DOHH2 (cell line): ENCODE results near the gene CTXN3.

Experiments used
- H3F3A ChIP-seq: fragments of 200-600 bp; sonication (generic), shearing (Covaris generic); 2 replicates; pipeline ENCODE4 v1.6.0; 2016; ENCODE audit warnings: antibody characterized with exemption, mild to moderate bottlenecking; ENCODE audit not compliant: control insufficient read depth, insufficient read depth
- H3K27ac ChIP-seq: fragments of 200-600 bp; sonication (generic); 2 replicates; pipeline ENCODE4 v1.5.1; 2014; ENCODE audit warnings: low read depth, mild to moderate bottlenecking, low read length, moderate library complexity
- H3K27me3 ChIP-seq: fragments of 200-600 bp; sonication (generic); 2 replicates; pipeline ENCODE4 v1.6.1; 2014; ENCODE audit warnings: mild to moderate bottlenecking, low read length, mixed read lengths; ENCODE audit not compliant: control insufficient read depth
- H3K36me3 ChIP-seq: fragments of 200-600 bp; sonication (generic); 2 replicates; pipeline ENCODE4 v1.6.1; 2014; ENCODE audit warnings: mild to moderate bottlenecking, low read length, moderate library complexity, mixed read lengths; ENCODE audit not compliant: control insufficient read depth
- H3K4me1 ChIP-seq: fragments of 200-600 bp; sonication (generic); 2 replicates; pipeline ENCODE4 v1.6.1; 2014; ENCODE audit warnings: mild to moderate bottlenecking, low read length, mixed read lengths; ENCODE audit not compliant: control insufficient read depth
- H3K4me2 ChIP-seq: fragments of 200-600 bp; sonication (generic); 2 replicates; pipeline ENCODE4 v1.6.0; 2014; ENCODE audit warnings: mild to moderate bottlenecking, low read length, moderate library complexity
- H3K4me3 ChIP-seq: fragments of 200-600 bp; sonication (generic); 2 replicates; pipeline ENCODE4 v1.5.1; 2014; ENCODE audit warnings: mild to moderate bottlenecking, low read length, mixed read lengths
- H3K79me2 ChIP-seq: fragments of 200-600 bp; sonication (generic); 2 replicates; pipeline ENCODE4 v1.6.1; 2014; ENCODE audit warnings: mild to moderate bottlenecking, low read length, mixed read lengths; ENCODE audit not compliant: control insufficient read depth
- H3K9me2 ChIP-seq: fragments of 200-600 bp; sonication (generic); replicated peaks from 2 replicates; pipeline ENCODE4 v1.6.1; 2014; ENCODE audit warnings: mild to moderate bottlenecking, low read length, mixed read lengths; ENCODE audit not compliant: control insufficient read depth
- H3K9me3 ChIP-seq: fragments of 200-600 bp; sonication (generic); 2 replicates; pipeline ENCODE4 v1.6.1; 2014; ENCODE audit warnings: antibody characterized with exemption, low read length, mixed read lengths; ENCODE audit not compliant: control insufficient read depth, insufficient read depth
- H4K20me1 ChIP-seq: fragments of 200-600 bp; sonication (generic); 2 replicates; pipeline ENCODE4 v1.6.0; 2014; ENCODE audit warnings: low read depth, mild to moderate bottlenecking, antibody characterized with exemption, low read length, moderate library complexity; ENCODE audit not compliant: control insufficient read depth, insufficient read depth
- CTCF ChIP-seq: fragments of 200-600 bp; sonication (generic); IDR thresholded peaks from one replicate; pipeline ENCODE4 v1.5.1; 2014; ENCODE audit warnings: antibody characterized with exemption, mild to moderate bottlenecking, low read depth, low read length; ENCODE audit not compliant: poor library complexity, severe bottlenecking
- EZH2phosphoT487 ChIP-seq: fragments of 200-600 bp; sonication (generic); IDR thresholded peaks from 2 replicates; pipeline ENCODE4 v1.6.1; 2017; ENCODE audit warnings: borderline replicate concordance, mild to moderate bottlenecking, antibody characterized with exemption, low read length, moderate library complexity, mixed read lengths

CTXN3 gene

DNA sequence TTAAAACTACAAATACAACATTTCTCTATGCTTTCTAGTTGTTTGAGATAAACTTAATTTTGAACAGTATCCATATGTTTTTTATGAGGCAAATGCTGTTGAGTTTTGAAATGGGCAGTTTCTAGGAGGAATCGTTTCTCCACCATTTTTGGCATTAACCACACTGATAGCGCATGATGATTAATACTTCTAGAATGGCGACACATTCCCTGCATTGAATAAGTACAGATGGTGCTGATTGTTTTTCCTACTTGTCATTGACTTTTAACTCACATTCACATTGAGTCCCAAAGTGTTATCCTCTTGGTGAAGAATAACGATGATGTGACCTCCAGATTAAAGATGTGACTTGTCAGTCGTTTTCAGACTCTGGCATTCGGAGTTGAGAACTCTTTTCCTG is 47.8 kb downstream of the CTXN3 start:
- Histone ChIP-seq H3K36me3 (no peaks in the 10 kb centered on the region), H3K79me2 (no peaks in the 10 kb centered on the region), H3K27me3 (no peaks in the 10 kb centered on the region), H3F3A (no peaks in the 10 kb centered on the region), H3K4me1 (no peaks in the 10 kb centered on the region), H3K4me2 (no peak overlapping the region), H3K9me3 (no peaks in the 10 kb centered on the region), H4K20me1 (no peaks in the 10 kb centered on the region), H3K9me2 (no peaks in the 10 kb centered on the region), H3K4me3 (no peak overlapping the region), H3K27ac (no peak overlapping the region)
- TF ChIP-seq EZH2phosphoT487: no peak

DNA sequence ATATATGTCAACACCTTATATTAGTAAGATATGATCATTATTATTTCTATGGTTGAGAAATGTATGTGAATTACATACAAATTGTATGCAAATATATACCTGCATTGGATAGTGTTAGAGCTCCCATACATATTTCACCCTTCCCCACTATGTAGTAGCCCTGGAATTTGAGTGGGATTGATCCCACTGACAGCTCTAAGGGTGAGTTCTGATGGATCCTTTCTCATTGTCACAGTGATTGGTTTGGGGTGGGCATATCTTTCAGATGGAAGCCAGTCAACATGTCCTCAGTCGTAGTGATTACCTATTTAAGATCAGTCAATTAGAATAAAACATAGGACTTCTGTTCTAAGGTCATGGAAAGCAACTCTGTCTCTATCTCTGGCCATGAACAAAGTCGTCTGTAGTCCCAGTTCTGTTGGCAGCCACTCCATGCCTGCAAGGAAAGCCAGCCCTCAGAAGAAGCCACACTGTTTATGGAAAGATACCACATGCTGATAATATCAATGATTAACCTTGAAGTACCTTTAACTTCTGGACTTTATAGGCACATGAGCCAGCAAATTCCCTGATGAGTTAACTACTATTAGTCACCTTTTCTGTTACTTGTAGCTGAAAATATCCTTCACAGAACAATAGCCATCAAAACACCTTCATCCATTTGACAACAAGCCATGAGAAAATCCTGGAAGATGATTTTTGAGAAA is 49.2 kb downstream of the CTXN3 start:
- Histone ChIP-seq H3K4me2 (no peak overlapping the region), H3K9me2 (no peaks in the 10 kb centered on the region), H3K27me3 (no peaks in the 10 kb centered on the region), H3K27ac (no peak overlapping the region), H3K79me2 (no peaks in the 10 kb centered on the region), H3K4me1 (no peaks in the 10 kb centered on the region), H4K20me1 (no peaks in the 10 kb centered on the region), H3F3A (no peaks in the 10 kb centered on the region), H3K9me3 (no peaks in the 10 kb centered on the region), H3K4me3 (no peak overlapping the region), H3K36me3 (no peaks in the 10 kb centered on the region)
- TF ChIP-seq EZH2phosphoT487: no peak
- TF ChIP-seq CTCF: no peak

DNA sequence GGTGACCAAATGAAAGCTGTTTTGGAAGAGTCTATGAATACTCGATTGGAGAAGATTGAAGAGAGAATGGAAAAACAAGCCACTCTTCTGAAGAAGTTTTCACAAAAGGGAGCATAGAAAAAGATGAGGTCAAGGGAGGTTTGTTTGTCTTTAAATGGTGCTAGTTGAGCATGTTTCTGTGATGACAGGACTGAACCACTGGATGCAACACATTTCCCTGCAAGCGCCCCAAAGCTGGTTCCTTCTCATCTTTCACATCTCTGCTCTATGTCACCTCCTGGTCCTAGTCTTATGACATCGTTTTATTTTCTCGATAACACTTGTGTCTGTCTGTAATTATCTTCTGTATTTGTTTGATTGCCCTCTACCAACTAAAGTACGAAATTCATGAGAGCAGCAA is 50.5 kb downstream of the CTXN3 start:
- Histone ChIP-seq H3F3A (no peaks in the 10 kb centered on the region), H3K9me3 (no peaks in the 10 kb centered on the region), H3K9me2 (no peaks in the 10 kb centered on the region), H3K27me3 (no peaks in the 10 kb centered on the region), H3K4me2 (no peak overlapping the region), H3K27ac (no peak overlapping the region), H3K4me3 (no peak overlapping the region), H4K20me1 (no peaks in the 10 kb centered on the region), H3K79me2 (no peaks in the 10 kb centered on the region), H3K4me1 (no peaks in the 10 kb centered on the region), H3K36me3 (no peaks in the 10 kb centered on the region)
- TF ChIP-seq CTCF (no peak), EZH2phosphoT487 (no peak)

DNA sequence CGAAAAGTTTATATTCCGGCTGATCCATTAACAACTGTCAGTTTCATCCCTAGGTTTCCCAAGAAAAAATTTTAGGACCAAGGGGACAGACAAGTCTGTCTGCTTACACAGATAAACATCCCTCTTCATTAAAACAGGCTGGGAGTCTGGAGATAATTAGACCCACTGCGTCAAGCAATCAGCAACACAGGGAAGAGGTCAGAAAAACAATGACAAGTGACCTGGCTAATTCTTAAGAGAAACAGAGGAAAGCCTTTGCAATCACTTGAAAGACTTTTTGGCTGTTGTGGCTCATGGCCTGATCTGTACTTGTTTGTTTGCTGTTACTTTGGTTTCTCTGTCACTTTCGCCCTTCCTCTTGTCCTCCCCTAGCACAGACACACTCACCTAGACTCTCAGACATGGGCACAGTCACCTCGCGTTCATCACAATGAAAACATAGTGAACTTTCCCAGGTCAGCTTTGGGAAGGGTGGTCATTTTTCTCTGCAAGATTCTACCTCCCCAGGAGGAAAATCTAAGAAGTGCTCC is 51.4 kb downstream of the CTXN3 start:
- no peaks in the 10 kb centered on the region for H3K4me1 ChIP-seq
- no peaks in the 10 kb centered on the region for H3K79me2 ChIP-seq
- H3K4me3 ChIP-seq: no peak overlapping the region
- no peaks in the 10 kb centered on the region for H3K9me3 ChIP-seq
- no peaks in the 10 kb centered on the region for H3K36me3 ChIP-seq
- TF ChIP-seq EZH2phosphoT487 (no peak), CTCF (no peak)
- H3K27me3 ChIP-seq: no peaks in the 10 kb centered on the region
- H3K4me2 ChIP-seq: no peak overlapping the region
- no peaks in the 10 kb centered on the region for H3K9me2 ChIP-seq
- no peaks in the 10 kb centered on the region for H3F3A ChIP-seq
- no peaks in the 10 kb centered on the region for H4K20me1 ChIP-seq
- no peak overlapping the region for H3K27ac ChIP-seq
